Esophagus mucosa (tissue), 1 donor: ENCODE results near the gene BPIFA2. TPM values are rescaled to one million over a fixed set of nuclear protein-coding genes. Genes with fewer than 3 reads are reported as not detected.
"Not testable (repeated sequence)": the region's sequence is repeated elsewhere in the genome, so short reads cannot be mapped to it uniquely, and the experiment has no call there.

ENCODE experiments used
- ATAC-seq: fragments of 200-7000 bp; cut with Tn5 transposase; one replicate; pipeline ENCODE4 v1.9.1; 2020
- total RNA-seq: library from RNA; stranded (reverse); gene quantifications from one replicate; pipeline ENCODE4 v1.2.4, GENCODE V29; 2023
- donor health status: DM: yes; HTN: yes; CAD: no.

The BPIFA2 gene
- total RNA-seq, 1 donor from 2014 or later = not detected

DNA sequence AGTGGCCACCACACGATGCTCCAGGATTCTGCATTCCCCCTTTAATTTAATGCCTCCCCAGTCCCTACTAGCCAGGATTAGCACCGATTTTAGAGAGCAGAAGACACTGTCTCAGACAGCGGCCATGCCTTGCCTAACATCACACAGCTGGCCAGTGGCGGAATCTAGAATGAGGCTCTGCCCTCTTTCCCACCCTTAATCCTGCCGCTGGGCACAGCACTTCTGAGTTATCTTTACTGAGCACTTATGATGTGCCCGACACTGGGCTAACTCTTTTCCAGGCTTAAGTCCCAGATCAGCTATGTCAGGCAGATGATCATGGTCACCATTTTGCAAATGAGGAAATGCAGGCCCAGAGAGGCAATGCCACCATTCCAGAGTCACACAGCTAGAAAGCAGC, 5.6 kb upstream of the BPIFA2 start:
- no peak for ATAC-seq

- no peak for ATAC-seq
Observed at GRCh38 chr20:33162753-33163152, 5.2 kb upstream of the BPIFA2 start.

DNA sequence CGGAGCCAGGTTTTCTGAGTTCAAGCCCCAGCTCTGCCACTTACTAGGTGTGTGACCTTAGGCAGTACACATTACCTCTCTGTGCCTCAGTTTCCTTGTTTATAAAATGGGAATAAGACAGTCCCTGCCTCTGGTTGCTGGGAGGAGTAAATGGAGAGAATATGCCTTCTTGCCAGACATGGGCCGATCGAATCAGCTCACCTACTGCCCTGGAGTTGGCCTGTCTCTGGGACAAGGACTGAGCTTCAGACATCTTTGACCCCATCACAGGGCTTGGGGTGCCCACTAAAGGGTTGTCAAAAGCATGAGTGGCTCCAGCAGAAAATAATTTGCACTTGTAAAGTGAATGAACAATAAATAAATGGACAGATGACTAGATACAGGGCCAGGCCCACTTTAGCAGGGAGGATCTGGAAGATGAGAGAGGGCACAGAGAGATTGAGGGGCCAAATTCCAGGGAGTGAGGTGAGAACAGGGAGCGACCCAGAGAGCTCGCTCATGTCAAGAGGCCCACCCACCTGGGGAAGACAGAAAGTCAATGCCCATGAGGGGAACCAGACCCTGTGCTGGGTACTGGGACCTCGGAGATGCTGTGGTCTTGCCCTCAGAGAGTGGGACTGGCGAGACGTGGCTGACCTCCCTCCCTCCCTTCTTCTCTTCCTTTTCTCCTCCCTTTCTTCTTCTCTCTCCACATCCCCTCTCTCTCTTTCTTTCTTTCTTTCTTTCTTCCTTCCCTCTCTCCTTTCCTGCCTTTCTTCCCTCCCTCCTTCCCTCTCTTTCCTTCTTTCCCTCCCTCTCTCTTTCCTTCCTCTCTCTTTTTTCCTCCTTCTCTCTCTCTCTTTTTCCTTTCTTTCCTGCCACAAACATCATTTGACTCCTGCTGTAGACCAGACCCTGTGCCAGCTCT, 3.9 kb upstream of the BPIFA2 start:
- ATAC-seq = no peak

DNA sequence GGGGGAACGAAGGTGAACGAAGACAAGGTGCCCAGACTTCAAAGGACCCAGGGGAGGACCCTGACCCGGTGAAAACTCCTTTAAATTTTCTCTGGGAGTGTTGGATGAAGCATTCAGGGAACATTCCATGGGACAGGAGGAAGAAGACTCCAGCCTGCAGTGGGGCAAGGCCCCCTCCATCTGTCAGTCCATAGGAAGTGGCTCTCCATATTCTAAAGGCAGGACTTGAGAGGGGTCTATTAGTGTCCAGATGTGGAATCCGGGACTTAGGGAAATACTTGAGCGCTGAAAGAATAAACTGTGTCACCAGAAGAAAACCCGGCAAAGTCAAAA, 3.2 kb upstream of the BPIFA2 start:
- no peak for ATAC-seq

- no peak for ATAC-seq
Observed at GRCh38 chr20:33165416-33166055, 2.4 kb upstream of the BPIFA2 start.

- ATAC-seq = no peak
Observed at GRCh38 chr20:33166533-33167113, 1.3 kb upstream of the BPIFA2 start.

DNA sequence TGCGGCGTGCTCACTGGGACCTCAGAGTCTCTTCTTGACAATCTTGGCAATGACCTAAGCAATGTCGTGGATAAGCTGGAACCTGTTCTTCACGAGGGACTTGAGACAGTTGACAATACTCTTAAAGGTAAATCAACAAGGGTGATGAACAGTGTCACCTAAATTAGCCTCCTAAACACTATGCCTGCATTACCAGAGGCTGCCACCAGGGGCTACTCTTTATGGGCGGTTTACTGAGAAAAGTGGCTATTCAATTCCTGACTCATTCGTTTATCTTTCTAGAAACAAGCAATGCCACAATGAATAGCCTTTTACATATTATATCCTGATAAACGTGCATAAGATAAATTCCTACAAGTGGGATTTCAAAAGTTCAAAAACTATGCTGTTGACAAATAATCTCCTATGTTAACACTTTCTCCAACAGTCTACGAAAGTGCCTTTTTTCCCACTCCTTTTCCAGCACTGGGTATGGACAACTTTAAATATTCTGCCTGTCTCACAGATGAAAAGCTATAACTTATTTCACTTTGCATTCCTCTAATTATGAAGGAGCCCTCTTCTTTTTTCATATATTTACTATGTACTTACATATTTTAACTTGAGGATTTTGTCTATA, 1.3 kb downstream of the BPIFA2 start:
- no peak for ATAC-seq

GRCh38 chr20:33172781-33173180, 4.8 kb downstream of the BPIFA2 start:
- ATAC-seq = no peak

DNA sequence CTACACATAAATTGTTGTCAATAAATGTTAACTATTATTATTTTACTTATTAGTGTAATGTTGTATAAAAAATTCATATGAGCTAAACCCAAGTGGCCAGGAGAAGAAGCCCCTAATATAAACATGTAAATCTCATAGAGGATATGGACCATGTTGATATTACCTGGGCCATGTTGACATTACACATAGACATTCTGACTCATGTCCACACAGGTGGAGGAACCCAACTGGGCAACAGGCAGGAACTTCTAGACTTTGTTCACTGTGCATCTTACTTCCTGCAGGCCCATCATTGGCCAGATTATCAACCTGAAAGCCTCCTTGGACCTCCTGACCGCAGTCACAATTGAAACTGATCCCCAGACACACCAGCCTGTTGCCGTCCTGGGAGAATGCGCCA, 7.2 kb downstream of the BPIFA2 start:
- peak; percentile 29 for ATAC-seq

- ATAC-seq = peak; percentile 72
Observed at GRCh38 chr20:33176101-33176500, 8.1 kb downstream of the BPIFA2 start.

- ATAC-seq = no peak
Observed at GRCh38 chr20:33177866-33178265, 9.9 kb downstream of the BPIFA2 start.

DNA sequence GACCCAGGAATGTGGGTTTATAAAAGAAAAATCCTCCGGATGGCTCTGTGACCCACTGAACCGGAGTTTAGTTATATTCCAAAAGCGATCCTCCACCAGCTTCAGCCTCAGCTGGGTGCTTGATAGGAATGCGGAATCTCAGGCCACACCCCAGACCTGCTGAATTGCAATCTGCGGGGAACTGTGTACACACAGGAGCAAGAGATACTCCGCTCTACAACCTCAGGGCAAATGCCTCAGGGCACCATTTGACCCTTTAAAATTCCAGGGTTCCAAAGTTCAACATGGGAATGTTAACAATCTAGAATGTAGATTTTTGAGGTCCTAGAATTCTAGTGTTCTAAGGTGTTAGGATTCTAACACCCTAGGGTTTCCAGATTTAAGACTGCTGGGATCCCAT, 10.8 kb downstream of the BPIFA2 start:
- no peak for ATAC-seq

DNA sequence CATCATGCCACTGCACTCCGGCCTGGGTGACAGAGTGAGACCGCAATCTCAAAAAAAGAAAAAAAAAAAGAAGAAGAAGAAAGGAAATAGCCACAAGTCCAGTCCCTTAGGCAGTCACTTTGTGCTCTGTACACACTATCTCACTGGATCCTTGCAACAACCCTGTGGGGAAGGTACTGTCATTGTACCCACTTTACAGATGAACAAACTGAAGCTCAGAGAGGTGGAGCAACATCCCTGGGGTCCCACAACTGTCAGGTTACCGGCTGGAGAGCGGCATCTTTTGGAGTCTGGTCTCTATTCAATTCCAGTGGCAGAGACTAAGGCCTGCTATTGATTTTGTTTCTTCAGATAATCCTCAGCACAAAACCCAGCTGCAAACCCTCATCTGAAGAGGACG, 12.2 kb downstream of the BPIFA2 start:
- no peak for ATAC-seq

DNA sequence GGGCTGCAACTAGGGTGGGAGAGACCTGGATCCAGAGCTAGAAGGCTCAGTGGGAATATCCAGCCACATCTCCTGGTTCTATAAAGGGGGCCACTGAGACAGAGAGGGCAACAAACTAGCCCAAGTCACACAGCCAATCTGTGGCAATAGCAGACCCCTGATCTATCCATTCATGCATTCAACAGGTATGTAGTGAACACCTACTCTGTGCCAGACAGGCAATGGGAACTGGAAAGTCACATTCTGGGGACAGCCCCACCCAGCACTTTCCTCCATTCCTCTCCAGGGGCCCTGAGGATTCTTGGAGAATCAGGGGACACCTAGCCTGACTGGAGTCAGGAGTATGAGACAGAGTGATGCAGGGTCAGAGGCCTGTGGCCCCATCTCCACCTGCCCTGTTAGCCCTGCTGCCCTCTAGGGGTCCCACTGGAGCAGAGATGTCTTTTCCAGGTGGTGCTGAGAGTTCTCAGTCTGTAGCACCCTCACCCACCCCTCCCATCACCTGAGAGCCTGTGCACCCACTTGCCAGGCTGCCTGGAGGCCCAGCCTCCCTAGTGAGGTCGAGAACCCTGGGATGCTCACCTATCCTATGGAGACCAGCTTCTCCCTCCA, 13.6 kb downstream of the BPIFA2 start:
- peak; percentile 15 for ATAC-seq

GRCh38 chr20:33183312-33183711, 15.4 kb downstream of the BPIFA2 start:
- no peak for ATAC-seq

DNA sequence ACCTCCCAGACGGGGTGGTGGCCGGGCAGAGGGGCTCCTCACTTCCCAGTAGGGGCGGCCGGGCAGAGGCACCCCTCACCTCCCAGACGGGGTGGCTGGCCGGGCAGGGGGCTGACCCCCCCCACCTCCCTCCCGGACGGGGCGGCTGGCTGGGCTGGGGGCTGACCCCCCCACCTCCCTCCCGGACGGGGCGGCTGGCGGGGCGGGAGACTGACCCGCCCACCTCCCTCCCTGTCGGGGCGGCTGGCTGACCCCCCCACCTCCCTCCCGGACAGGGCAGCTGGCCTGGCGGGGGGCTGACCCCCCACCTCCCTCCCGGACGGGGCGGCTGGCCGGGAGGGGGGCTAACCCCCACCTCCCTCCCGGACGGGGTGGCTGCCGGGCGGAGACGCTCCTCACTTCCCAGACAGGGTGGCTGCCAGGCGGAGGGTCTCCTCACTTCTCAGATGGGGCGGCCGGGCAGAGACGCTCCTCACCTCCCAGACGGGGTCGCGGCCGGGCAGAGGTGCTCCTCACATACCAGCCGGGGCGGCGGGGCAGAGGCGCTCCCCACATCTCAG, 17.2 kb downstream of the BPIFA2 start:
- ATAC-seq = not testable (repeated sequence)

DNA sequence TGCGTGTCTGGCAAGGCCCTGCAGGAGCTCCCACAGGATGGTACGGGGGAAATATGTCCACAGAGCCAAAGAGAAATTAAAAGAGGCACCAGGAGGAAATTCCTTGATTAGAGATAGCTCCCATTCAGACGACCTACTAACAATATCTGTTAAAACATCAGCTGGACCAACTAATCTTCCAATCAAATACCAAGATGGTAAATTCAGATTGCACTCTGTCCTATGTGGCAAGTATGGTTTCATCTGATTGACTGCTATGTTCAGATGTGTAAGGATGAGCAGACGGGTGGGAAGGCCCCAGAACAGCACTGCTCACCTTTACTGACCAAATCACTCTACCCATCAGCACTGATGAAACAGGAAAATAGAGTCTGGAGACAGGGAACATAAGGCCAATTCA, 19.5 kb downstream of the BPIFA2 start:
- no peak for ATAC-seq

GRCh38 chr20:33188421-33188820, 20.5 kb downstream of the BPIFA2 start:
- no peak for ATAC-seq

- ATAC-seq = no peak
Observed at GRCh38 chr20:33191484-33191883, 23.5 kb downstream of the BPIFA2 start.

DNA sequence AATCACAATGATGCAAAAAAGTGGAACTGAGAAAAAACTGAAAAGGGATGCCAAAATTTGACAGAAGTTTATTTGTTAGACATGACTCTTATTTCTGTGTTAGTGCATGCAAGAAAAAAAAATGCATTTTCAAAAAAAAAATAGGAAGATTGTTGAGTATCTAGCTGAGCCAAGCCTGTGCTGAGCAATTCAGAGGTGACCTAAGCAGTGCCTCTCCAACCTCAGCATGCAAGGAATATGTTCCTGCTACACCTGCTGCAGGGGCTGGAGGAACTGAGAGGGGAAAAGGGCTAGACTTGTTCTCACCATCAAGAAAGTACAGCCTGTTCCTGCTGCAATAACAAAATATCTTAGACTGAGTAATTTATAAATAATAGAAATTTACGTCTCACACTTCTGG, 24.0 kb downstream of the BPIFA2 start:
- ATAC-seq = no peak

- ATAC-seq = no peak
Observed at GRCh38 chr20:33192912-33193501, 25.0 kb downstream of the BPIFA2 start.

GRCh38 chr20:33199026-33199425, 31.1 kb downstream of the BPIFA2 start:
- ATAC-seq = no peak
